Stimulated activated CD8-positive, alpha-beta memory T cell treated with anti-CD3 and anti-CD28 coated beads, Interleukin-4, amount 100 ng/mL, for 24 hours (primary cell): Measurements from ENCODE around the gene FFAR3.
"Not testable (repeated sequence)": the region's sequence is repeated elsewhere in the genome, so short reads cannot be mapped to it uniquely, and the experiment has no call there.

ENCODE experiments used
- DNase-seq: peaks from one replicate; pipeline ENCODE4 v3.0.0-alpha.2; 2020; ENCODE audit warnings: low read depth

FFAR3 gene

DNA sequence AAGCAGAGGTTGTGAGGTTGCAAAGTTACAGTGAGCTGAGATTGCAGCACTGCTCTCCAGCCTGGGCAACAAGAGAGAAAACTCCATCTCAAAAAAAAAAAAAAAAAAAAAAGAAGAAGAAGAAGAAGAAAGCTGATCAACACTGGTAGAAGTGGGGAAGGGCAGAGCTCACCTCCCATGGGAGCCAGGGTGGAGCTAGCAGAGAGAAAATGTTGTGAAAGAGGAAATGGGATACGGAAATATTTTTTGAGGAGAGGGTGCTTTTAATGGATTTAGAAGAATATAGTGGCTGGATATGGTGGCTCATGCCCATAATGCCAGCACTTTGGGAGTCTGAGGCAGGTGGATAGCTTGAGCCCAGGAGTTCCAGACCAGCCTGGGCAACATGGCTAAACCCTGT, 19.4 kb downstream of the FFAR3 start:
- DNase-seq, result no peak

GRCh38 chr19:35378356-35378755, 20.1 kb downstream of the FFAR3 start:
- DNase-seq, result no peak

GRCh38 chr19:35379545-35379944, 21.3 kb downstream of the FFAR3 start:
- DNase-seq, result not testable (repeated sequence)

DNA sequence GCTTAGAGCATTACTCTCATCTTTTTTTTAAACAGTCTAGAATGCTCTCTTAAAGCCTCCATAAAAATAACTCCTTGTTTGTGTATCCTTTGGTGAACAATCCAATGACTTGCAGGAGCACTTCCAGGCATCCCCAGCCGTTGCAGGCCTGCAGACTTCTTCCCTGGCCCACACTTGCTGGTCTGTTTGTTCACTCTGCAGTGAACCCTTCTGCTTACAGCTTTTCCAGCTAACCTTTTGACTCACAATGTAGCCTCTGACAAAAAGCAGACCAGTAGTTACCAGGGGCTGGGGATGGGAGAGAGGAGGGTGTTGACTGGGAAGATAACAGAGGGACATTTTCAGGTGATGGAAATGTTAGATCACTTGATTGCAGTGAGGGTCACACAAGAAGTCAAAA, 21.7 kb downstream of the FFAR3 start:
- DNase-seq, result no peak

- no peak for DNase-seq
These were observed 22.3 kb downstream of the FFAR3 start for GRCh38 chr19:35380450-35381124.

DNA sequence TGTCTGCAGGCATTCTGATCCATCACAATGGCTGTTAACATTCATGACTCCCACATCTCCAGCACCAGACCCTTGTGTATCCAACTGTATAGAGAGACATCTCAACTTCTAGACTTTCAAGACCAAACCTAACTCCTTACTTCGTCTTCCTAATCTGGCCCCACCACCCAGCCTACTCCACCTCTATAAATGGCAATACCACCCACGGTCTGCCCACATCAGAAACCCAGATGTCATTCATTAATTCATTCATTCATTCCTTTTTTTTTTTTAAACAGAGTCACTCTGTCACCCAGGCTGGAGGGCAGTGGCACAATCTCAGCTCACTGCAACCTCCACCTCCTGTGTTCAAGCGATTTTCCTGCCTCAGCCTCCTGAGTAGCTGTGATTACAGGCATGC, 23.1 kb downstream of the FFAR3 start:
- DNase-seq, result no peak

GRCh38 chr19:35381926-35382325, 23.7 kb downstream of the FFAR3 start:
- DNase-seq, result no peak

DNA sequence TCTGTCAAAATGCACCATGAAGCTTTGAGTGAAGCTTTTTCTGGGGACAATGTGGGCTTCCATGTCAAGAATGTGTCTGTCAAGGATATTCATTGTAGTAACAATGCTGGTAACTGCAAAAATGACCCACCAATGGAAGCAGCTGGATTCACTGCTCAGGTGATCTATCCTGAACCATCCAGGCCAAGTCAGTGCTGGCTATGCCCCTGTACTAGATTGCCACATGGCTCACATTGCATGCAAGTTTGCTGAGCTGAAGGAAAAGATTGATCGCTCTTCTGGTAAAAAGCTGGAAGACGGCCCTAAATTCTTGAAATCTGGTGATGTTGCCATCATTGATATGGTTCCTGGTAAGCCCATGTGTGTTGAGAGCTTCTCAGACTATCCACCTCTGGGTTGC, 25.3 kb downstream of the FFAR3 start:
- DNase-seq, result no peak

DNA sequence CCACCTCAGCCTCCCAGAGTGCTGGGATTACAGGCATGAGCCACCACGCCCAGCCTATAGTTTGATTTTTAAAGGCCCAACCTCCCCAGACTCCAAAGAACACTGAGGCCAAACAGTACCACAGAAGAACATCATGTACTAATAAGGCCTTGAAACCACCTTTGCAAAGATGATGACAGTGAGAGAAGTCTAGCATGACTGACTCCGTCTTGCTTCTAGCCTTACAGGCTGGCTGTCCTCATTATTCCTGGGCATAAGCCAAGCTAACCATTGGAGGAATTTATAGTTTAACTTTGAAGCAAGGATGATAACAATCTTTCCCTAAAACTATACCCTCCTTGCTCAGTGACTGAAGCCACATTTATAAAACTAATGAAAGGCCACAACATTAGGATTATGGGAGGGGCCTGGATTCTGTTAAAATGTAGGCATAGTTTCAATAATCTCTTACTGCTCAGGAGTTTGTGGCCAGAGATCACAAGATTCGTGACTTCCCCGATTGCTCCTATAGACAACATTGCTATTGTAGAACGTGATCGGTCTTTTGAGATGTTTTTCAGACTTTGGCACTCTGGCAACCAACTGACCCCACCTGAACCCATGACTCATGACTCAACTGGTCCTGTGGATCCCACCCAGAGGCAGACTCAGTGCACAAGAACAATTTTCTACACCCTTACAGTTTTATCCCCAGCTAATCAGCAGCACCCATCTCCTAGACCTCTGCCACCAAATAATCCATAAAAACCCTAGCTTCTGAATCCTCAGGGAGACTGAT, 30.2 kb downstream of the FFAR3 start:
- DNase-seq, result no peak

DNA sequence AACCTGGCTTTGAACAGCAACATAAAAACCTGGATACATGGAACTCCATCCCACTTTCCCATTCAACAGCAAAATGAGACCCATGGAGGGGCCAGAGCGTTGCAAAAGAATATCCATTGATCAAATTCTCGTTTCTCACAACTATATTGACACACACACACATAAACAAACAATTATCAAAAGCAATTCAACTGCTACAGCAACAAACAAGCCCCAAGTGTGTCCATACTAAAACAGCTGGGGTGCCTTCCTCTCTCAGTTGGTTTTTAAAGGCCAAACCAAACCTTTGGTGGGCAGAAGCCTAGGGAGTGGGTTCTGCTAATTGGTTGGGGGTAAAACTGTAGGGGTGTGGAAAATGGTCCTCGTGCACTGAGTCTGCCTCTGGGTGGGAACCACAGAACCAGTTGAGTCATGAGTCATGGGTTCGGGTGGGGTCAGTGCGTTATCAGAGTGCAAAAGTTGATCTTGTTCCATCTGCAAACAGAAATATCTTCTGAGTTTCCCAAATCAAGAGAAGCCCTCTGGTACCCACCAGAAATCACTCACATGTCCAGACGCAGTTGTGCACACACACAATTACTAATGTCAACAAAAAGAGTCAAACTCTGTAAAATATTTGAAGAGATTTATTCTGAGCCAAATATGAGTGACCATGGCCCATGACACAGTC, 31.1 kb downstream of the FFAR3 start:
- no peak for DNase-seq

DNA sequence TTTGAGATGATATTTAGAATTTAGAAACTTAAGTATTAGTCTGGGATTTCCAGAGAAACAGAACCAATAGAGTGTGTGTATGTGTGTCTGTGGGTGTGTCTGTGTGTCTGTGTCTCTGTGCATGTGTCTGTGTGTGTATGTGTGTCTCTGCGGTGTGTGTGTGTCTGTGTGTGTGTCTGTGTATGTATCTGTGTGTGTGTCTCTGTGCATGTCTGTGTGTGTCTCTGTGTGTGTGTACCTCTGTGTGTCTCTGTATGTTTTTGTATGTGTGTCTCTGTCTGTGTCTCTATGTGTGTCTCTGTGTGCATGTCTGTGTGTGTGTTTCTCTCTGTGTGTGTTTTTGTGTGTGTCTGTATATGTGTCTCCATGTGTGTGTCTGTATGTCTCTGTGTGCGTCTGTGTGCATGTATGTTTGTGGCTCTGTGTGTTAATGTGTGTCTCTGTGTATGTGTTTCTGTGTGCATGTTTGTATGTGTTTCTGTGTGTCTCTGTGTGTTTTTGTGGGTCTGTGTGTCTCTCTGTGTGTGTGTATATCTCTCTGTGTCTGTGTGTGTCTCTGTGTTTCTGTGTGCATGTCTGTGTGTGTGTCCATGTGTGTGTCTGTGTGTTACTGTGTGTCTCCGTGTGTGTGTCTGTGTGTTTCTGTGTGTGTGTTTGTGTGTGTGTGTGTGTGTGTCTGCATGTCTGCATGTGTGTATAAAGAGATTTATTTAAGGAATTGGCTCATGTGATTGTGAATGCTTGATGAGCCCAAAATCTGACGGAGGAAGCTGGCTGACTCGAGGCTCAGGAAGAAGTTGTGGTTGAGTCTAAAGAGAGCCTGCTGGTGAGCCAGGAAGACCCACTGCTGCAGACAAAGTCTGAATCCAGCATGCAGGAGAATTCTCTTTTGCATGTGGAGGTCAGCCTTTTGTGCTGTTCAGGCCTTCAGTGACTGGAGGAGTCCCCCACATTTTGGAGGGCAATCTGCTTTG, 34.8 kb downstream of the FFAR3 start:
- DNase-seq, result no peak

GRCh38 chr19:35395382-35396199, 37.3 kb downstream of the FFAR3 start:
- no peak for DNase-seq

GRCh38 chr19:35396240-35396885, 38.1 kb downstream of the FFAR3 start:
- no peak for DNase-seq

- DNase-seq, result no peak
These were observed 38.8 kb downstream of the FFAR3 start for GRCh38 chr19:35397064-35397463.

GRCh38 chr19:35398570-35398969, 40.3 kb downstream of the FFAR3 start:
- DNase-seq, result no peak

GRCh38 chr19:35399231-35399630, 41.0 kb downstream of the FFAR3 start:
- no peak for DNase-seq

GRCh38 chr19:35399948-35400772, 41.9 kb downstream of the FFAR3 start:
- DNase-seq, result no peak

DNA sequence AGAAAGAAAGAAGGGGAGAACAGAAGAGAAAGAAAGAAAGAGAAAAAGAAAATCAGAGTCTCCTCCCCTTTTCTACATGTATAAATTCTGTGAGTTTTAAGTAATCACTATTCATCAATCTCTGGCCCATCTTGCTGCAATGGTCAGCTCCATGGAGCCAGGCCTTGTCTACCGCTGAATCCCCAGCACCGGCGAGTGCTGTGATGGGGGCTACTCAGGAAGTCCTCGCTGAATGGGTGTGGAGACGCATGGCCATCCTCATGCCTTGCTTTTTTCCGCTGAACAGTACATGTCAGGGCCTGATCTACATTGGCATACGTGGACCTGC, 42.5 kb downstream of the FFAR3 start:
- no peak for DNase-seq

GRCh38 chr19:35401416-35401815, 43.2 kb downstream of the FFAR3 start:
- not testable (repeated sequence) for DNase-seq
